ENCODE data around the gene LGR6. TPM values are rescaled to one million over a fixed set of nuclear protein-coding genes. Genes with fewer than 3 reads are reported as not detected.
A peak's percentile ranks its signal among the peaks of the same experiment; 100 is the strongest.
"Not testable (repeated sequence)": the region's sequence is repeated elsewhere in the genome, so short reads cannot be mapped to it uniquely, and the experiment has no call there.

The LGR6 gene, protein sequence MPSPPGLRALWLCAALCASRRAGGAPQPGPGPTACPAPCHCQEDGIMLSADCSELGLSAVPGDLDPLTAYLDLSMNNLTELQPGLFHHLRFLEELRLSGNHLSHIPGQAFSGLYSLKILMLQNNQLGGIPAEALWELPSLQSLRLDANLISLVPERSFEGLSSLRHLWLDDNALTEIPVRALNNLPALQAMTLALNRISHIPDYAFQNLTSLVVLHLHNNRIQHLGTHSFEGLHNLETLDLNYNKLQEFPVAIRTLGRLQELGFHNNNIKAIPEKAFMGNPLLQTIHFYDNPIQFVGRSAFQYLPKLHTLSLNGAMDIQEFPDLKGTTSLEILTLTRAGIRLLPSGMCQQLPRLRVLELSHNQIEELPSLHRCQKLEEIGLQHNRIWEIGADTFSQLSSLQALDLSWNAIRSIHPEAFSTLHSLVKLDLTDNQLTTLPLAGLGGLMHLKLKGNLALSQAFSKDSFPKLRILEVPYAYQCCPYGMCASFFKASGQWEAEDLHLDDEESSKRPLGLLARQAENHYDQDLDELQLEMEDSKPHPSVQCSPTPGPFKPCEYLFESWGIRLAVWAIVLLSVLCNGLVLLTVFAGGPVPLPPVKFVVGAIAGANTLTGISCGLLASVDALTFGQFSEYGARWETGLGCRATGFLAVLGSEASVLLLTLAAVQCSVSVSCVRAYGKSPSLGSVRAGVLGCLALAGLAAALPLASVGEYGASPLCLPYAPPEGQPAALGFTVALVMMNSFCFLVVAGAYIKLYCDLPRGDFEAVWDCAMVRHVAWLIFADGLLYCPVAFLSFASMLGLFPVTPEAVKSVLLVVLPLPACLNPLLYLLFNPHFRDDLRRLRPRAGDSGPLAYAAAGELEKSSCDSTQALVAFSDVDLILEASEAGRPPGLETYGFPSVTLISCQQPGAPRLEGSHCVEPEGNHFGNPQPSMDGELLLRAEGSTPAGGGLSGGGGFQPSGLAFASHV
- 0.44 TPM for polyA plus RNA-seq (2013, experiment 1 of 4)
- polyA plus RNA-seq (2013, experiment 2 of 4) = 1.0 TPM
- polyA plus RNA-seq (2013, experiment 3 of 4) = 0.69 TPM
- 0.81 TPM for polyA plus RNA-seq (2013, experiment 4 of 4)

DNA sequence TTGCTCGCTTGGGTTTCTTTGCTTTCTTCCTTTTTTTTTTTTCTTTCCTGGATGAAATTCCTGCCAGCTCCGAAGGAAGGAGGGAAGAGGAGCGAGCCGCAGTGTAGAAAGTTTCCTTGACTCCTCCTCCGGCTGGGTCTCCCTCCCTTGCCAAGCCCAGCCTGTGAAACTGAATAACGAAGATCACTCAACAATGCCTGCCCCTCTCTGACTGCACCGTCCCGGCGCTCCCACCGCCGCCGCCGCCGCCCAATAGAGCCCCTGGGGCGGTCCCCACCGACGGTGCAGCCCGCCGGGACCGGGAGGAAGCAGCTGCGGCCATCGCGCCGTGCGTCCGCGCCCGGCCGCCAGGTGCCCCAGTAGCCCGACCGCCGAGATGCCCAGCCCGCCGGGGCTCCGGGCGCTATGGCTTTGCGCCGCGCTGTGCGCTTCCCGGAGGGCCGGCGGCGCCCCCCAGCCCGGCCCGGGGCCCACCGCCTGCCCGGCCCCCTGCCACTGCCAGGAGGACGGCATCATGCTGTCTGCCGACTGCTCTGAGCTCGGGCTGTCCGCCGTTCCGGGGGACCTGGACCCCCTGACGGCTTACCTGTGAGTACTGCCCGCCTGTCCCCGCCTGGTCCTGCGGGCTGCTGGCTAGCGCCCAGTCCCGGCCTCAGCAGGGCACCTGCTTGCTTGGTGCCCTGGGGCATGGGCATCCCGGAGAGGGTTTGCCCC, at the start of gene LGR6:
LGR6 (plus strand) TSS at position 186 of the 714 bp plus-strand sequence; CDS start at position 377, 191 bp downstream.
- Histone ChIP-seq H3K27me3 (ENCODE audit: control insufficient read depth, insufficient read depth, low read length, poor library complexity, severe bottlenecking) (peaks cover 38% of the 10 kb centered on the region), H3K36me3 (ENCODE audit: control insufficient read depth, insufficient read depth, low read length) (no peaks in the 10 kb centered on the region), H3K4me3 (ENCODE audit: insufficient read depth, low read depth, low read length) (peak within 1 kb of the TSS; percentile 1), H3K4me1 (ENCODE audit: control insufficient read depth, insufficient read depth, low read length) (peaks cover 10% of the 10 kb centered on the region), H3K9me3 (ENCODE audit: control insufficient read depth, low read length) (no peaks in the 10 kb centered on the region), H3K27ac (ENCODE audit: insufficient read depth, low read depth, low read length, poor library complexity, severe bottlenecking) (no peak within 1 kb of the TSS)
- 6% methylated on average over 61 of the region's 61 CpGs for WGBS, 2 experiments

DNA sequence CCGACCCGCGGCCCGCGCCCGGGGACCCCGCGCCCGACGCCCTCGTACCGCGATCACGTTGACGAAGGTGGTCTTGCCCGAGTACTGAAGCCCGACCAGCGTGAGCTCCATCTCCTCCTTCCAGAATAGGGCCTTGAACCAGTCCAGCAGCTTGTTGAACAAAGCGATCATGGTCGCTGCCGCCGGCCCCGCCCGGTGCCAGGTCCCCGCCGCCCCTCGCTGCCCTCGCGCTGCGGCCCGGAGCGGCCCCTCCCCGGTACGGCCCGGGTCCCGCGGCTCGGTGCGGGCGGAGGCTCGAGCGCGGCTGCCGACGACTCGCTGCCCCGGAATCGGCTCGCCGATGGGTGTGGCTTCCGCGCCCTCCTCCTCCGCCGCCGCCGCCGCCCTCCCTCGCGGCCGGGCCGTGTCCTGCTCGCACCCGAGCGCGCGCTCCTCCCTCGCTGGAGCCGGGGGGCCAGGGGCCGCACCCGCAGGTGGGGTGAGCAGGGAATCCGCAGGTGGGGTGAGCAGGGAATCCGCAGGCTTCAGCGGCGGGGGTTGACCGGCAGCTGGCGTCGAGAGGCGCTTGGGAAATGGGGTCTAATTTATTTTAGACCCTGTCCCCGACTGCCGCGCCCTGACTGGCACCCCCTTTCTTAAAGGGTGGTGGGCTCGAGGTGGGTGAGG, 49.1 kb upstream of the LGR6 start, which contains the start of gene ARL8A:
ARL8A (minus strand) TSS at position 336 of the 666 bp plus-strand sequence; CDS start at position 171, 165 bp downstream.
- H3K4me3 ChIP-seq (ENCODE audit: insufficient read depth, low read depth, low read length) = peak within 1 kb of the TSS; percentile 65
- 0 to 1% methylated on average over 82 of the region's 82 CpGs for WGBS, 2 experiments
- H3K27ac ChIP-seq (ENCODE audit: insufficient read depth, low read depth, low read length, poor library complexity, severe bottlenecking) = no peak within 1 kb of the TSS
- H3K4me1 ChIP-seq (ENCODE audit: control insufficient read depth, insufficient read depth, low read length) = peaks cover 6% of the 10 kb centered on the region
- no peaks in the 10 kb centered on the region for H3K36me3 ChIP-seq (ENCODE audit: control insufficient read depth, insufficient read depth, low read length)
- H3K9me3 ChIP-seq (ENCODE audit: control insufficient read depth, low read length) = no peaks in the 10 kb centered on the region
- H3K27me3 ChIP-seq (ENCODE audit: control insufficient read depth, insufficient read depth, low read length, poor library complexity, severe bottlenecking) = peaks cover 9% of the 10 kb centered on the region

DNA sequence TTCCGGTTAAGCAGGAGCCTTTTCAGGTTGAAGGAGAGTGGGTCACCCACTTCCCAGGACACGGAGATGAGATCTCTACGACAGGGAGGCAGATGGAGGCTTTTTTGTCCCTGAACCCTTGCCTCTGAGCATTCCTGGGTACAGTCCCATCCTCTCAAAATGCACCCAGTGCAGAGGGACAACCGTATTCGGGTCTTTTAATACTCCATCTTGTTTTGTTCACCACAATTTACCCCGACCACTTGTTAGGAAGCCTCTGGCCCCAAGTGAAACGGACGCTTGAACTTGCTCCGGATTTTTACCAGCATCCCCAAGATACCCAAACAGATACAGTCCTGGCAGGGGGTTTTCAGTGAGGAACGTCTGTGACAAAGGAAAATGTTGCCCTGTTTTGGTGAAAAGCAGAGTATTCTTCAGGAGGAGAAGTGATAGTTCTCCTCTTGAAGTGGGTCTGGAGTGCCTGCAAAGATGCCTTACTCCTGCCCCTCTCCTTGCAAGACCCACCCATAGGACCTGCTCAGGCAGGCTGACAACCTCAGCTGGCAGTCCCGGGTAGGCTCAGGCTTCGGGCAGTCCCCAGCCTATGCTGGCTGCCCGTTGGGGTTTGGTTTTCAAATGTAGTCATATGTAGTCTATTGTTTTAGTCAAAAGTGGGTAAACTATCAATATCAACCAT, 48.4 kb upstream of the LGR6 start:
- H3K27ac ChIP-seq (ENCODE audit: insufficient read depth, low read depth, low read length, poor library complexity, severe bottlenecking) = no peak overlapping the region
- H3K36me3 ChIP-seq (ENCODE audit: control insufficient read depth, insufficient read depth, low read length) = no peaks in the 10 kb centered on the region
- H3K9me3 ChIP-seq (ENCODE audit: control insufficient read depth, low read length) = no peaks in the 10 kb centered on the region
- 23 to 25% methylated on average over 12 to 13 of the region's 13 CpGs for WGBS, 2 experiments
- peaks cover 6% of the 10 kb centered on the region for H3K4me1 ChIP-seq (ENCODE audit: control insufficient read depth, insufficient read depth, low read length)
- H3K27me3 ChIP-seq (ENCODE audit: control insufficient read depth, insufficient read depth, low read length, poor library complexity, severe bottlenecking) = peaks cover 9% of the 10 kb centered on the region
- peak overlapping the region; percentile 65 for H3K4me3 ChIP-seq (ENCODE audit: insufficient read depth, low read depth, low read length)

DNA sequence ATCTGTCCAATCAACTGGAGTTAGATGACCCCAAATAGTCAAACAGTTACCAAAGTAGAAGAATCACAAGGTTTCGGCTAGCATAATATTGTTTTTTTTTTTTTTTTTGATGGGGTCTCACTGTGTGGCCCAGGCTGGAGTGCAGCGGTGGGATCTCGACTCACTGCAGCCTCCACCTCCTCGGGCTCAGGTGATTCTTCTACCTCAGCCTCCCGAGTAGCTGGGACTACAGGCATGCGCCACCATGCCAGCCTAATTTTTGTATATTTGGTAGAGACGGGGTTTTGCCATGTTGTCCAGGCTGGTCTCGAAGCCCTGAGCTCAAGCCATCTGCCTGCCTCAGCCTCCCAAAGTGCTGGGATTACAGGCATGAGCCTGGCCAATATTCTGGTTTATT, 47.9 kb upstream of the LGR6 start:
- H3K4me3 ChIP-seq (ENCODE audit: insufficient read depth, low read depth, low read length); H3K27me3 ChIP-seq (ENCODE audit: control insufficient read depth, insufficient read depth, low read length, poor library complexity, severe bottlenecking); H3K27ac ChIP-seq (ENCODE audit: insufficient read depth, low read depth, low read length, poor library complexity, severe bottlenecking); H3K36me3 ChIP-seq (ENCODE audit: control insufficient read depth, insufficient read depth, low read length); H3K9me3 ChIP-seq (ENCODE audit: control insufficient read depth, low read length); H3K4me1 ChIP-seq (ENCODE audit: control insufficient read depth, insufficient read depth, low read length): not testable (repeated sequence)
- 89 to 95% methylated on average over 8 of the region's 8 CpGs for WGBS, 2 experiments

DNA sequence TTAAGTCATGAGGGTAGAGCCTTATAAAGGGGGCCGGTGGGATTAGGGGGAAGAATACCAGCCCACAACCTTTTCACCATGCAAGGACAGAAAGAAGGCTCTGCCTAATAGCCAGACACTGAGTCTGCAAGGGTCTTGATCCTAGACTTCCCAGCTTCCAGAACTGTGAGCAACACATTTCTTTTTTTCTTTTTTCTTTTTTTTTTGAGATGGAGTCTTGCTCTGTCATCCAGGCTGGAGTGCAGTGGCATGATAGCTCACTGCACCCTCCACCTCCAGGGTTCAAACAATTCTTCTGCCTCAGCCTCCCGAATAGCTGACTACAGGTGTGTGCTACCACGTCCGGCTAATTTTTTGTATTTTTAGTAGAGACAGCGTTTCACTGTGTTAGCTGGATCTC, 47.3 kb upstream of the LGR6 start:
- 94 to 95% methylated on average over 5 of the region's 5 CpGs for WGBS, 2 experiments
- H3K36me3 ChIP-seq (ENCODE audit: control insufficient read depth, insufficient read depth, low read length) = no peaks in the 10 kb centered on the region
- H3K27me3 ChIP-seq (ENCODE audit: control insufficient read depth, insufficient read depth, low read length, poor library complexity, severe bottlenecking) = peaks cover 9% of the 10 kb centered on the region
- H3K4me3 ChIP-seq (ENCODE audit: insufficient read depth, low read depth, low read length) = no peak overlapping the region
- H3K9me3 ChIP-seq (ENCODE audit: control insufficient read depth, low read length) = no peaks in the 10 kb centered on the region
- peaks cover 6% of the 10 kb centered on the region for H3K4me1 ChIP-seq (ENCODE audit: control insufficient read depth, insufficient read depth, low read length)
- H3K27ac ChIP-seq (ENCODE audit: insufficient read depth, low read depth, low read length, poor library complexity, severe bottlenecking) = no peak overlapping the region

DNA sequence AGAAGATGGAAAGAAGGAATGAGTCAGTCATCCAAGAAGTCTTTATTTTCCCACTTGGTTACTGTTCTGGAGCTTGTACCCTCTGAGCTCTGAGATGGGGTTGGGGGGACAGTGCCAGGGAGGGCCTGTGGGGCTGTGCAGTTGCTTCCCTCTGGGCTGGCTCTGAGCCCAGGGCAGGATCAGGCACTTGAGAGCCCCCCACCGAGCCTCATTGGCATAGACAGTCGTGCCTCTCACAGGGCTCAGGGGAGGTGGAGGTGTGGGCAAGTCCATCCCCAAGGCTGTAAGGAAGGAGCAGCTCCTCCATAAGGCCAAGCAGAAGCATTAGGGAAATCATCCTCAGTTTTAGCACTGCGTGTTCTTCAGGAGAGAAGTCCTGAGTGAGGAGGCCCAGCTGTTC, 46.6 kb upstream of the LGR6 start:
- no peak overlapping the region for H3K4me3 ChIP-seq (ENCODE audit: insufficient read depth, low read depth, low read length)
- WGBS, 2 experiments = 70 to 83% methylated on average over 3 of the region's 3 CpGs
- no peaks in the 10 kb centered on the region for H3K36me3 ChIP-seq (ENCODE audit: control insufficient read depth, insufficient read depth, low read length)
- no peak overlapping the region for H3K27ac ChIP-seq (ENCODE audit: insufficient read depth, low read depth, low read length, poor library complexity, severe bottlenecking)
- peaks cover 9% of the 10 kb centered on the region for H3K27me3 ChIP-seq (ENCODE audit: control insufficient read depth, insufficient read depth, low read length, poor library complexity, severe bottlenecking)
- no peaks in the 10 kb centered on the region for H3K9me3 ChIP-seq (ENCODE audit: control insufficient read depth, low read length)
- H3K4me1 ChIP-seq (ENCODE audit: control insufficient read depth, insufficient read depth, low read length) = peaks cover 6% of the 10 kb centered on the region

DNA sequence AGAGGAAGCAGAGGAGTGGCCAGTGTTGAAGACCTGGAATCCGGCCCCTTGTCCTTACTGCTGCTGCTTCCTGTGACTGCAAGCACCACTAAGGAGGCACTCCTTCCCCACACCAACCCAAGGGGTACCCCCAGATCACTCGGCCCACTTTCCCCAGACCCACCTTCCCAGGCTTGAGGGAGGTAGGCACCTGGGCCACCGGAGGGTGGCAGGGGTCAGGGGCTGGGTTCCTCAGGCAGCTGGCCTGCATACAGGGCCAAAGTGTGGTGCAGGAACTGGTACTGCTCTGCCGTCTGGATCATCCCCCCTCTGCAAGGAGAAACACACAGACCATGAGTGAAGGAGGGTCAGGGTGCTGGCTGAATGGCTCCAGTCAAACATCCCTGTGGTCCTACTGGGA, 45.2 kb upstream of the LGR6 start:
- 89 to 93% methylated on average over 4 of the region's 4 CpGs for WGBS, 2 experiments
- Histone ChIP-seq H3K4me1 (ENCODE audit: control insufficient read depth, insufficient read depth, low read length) (peaks cover 1% of the 10 kb centered on the region), H3K27me3 (ENCODE audit: control insufficient read depth, insufficient read depth, low read length, poor library complexity, severe bottlenecking) (peaks cover 9% of the 10 kb centered on the region)

DNA sequence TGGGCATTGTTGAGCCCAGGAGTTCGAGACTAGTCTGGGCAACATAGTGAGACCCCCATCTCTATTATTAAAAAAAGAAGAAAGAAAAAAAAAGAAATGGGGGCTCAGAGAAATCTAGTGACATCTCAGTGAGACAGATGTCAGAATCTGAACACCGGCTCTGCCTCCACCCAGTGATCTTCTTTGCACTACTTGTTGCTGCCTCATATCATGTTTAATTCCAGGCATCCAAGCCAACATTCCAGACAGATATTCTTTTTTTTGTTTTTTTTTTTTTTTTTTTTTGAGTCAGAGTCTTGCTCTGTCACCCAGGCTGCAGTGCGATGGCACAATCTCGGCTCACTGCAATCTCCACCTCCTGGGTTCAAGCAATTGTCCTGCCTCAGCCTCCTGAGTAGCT, 44.0 kb upstream of the LGR6 start:
- no peaks in the 10 kb centered on the region for H3K4me1 ChIP-seq (ENCODE audit: control insufficient read depth, insufficient read depth, low read length)
- H3K27ac ChIP-seq (ENCODE audit: insufficient read depth, low read depth, low read length, poor library complexity, severe bottlenecking) = no peak overlapping the region
- WGBS, 2 experiments = 90 to 97% methylated on average over 4 of the region's 4 CpGs
- no peak overlapping the region for H3K4me3 ChIP-seq (ENCODE audit: insufficient read depth, low read depth, low read length)
- no peaks in the 10 kb centered on the region for H3K9me3 ChIP-seq (ENCODE audit: control insufficient read depth, low read length)
- H3K36me3 ChIP-seq (ENCODE audit: control insufficient read depth, insufficient read depth, low read length) = no peaks in the 10 kb centered on the region
- H3K27me3 ChIP-seq (ENCODE audit: control insufficient read depth, insufficient read depth, low read length, poor library complexity, severe bottlenecking) = peaks cover 9% of the 10 kb centered on the region

More for the DNA sequence above, 45.2 kb upstream of the LGR6 start:
- H3K9me3 ChIP-seq (ENCODE audit: control insufficient read depth, low read length) = no peaks in the 10 kb centered on the region
- H3K4me3 ChIP-seq (ENCODE audit: insufficient read depth, low read depth, low read length) = no peak overlapping the region
- H3K36me3 ChIP-seq (ENCODE audit: control insufficient read depth, insufficient read depth, low read length) = no peaks in the 10 kb centered on the region
- H3K27ac ChIP-seq (ENCODE audit: insufficient read depth, low read depth, low read length, poor library complexity, severe bottlenecking) = no peak overlapping the region

DNA sequence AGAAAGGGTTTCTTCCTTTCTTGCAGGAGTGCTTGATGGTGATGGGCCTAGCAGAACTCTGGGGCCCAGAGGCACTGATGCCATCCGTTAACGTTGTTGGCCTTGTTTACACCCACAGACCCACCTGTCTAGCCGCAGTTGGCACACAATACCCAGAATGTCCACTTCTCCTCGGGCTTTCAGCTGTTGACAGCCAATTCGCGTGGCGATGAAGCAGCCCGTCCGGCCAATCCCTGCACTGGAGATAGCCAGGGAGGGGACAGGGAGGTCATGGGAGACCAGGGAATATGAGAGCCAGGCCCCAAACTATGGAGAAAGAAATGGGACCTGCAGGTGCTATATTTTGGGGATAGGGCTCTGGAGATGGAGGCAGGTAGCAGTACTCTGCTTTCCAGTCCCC, 43.4 kb upstream of the LGR6 start:
- Histone ChIP-seq H3K36me3 (ENCODE audit: control insufficient read depth, insufficient read depth, low read length) (no peaks in the 10 kb centered on the region), H3K4me3 (ENCODE audit: insufficient read depth, low read depth, low read length) (no peak overlapping the region), H3K27me3 (ENCODE audit: control insufficient read depth, insufficient read depth, low read length, poor library complexity, severe bottlenecking) (peaks cover 3% of the 10 kb centered on the region), H3K9me3 (ENCODE audit: control insufficient read depth, low read length) (no peaks in the 10 kb centered on the region), H3K27ac (ENCODE audit: insufficient read depth, low read depth, low read length, poor library complexity, severe bottlenecking) (no peak overlapping the region), H3K4me1 (ENCODE audit: control insufficient read depth, insufficient read depth, low read length) (no peaks in the 10 kb centered on the region)
- WGBS, 2 experiments = 92 to 95% methylated on average over 9 of the region's 9 CpGs
